HepG2 (cell line): Measurements from ENCODE around the gene SMCHD1. TPM values are rescaled to one million over a fixed set of nuclear protein-coding genes. Genes with fewer than 3 reads are reported as not detected.
A peak's percentile ranks its signal among the peaks of the same experiment; 100 is the strongest.

ENCODE experiments used
- ARID5B ChIP-seq: IDR thresholded peaks from 2 replicates; pipeline ENCODE4 v1.4.0; 2020; ENCODE audit warnings: mild to moderate bottlenecking, missing genetic modification reagents
- CSRNP2 ChIP-seq: sonication (generic); formaldehyde crosslinking; conservative IDR thresholded peaks from 2 replicates; pipeline ENCODE4 v1.8.0; 2022; ENCODE audit warnings: low read depth, missing genetic modification reagents
- HIVEP1 ChIP-seq: sonication (generic); formaldehyde crosslinking; IDR thresholded peaks from 2 replicates; pipeline ENCODE4 v1.4.0; 2020; ENCODE audit warnings: mild to moderate bottlenecking, missing genetic modification reagents
- IRX3 ChIP-seq: sonication (generic); formaldehyde crosslinking; IDR thresholded peaks from 2 replicates; pipeline ENCODE4 v1.8.1; 2023; ENCODE audit warnings: mild to moderate bottlenecking, low read depth, missing genetic modification reagents, borderline replicate concordance
- MAFK ChIP-seq, 2 experiments: IDR thresholded peaks in 1 of 2; conservative IDR thresholded peaks in 1 of 2; 2 replicates each; pipeline ENCODE4 v1.6.1; 2011; ENCODE audit warnings: improper control_type of control experiment in 2 of 2, low read length in 2 of 2
- MAZ ChIP-seq, 2 experiments: sonication (generic) in 1 of 2; formaldehyde crosslinking in 1 of 2; IDR thresholded peaks; 2 replicates each; pipeline versions ENCODE4 v1.5.0 to v1.6.1; 2012 to 2020; ENCODE audit warnings: low read depth in 2 of 2, mild to moderate bottlenecking in 2 of 2, borderline replicate concordance in 1 of 2, improper control_type of control experiment in 1 of 2, low read length in 1 of 2, missing genetic modification reagents in 1 of 2, moderate library complexity in 1 of 2
- MED1 ChIP-seq: sonication (generic); formaldehyde crosslinking; IDR thresholded peaks from 2 replicates; pipeline ENCODE4 v1.4.0; 2020; ENCODE audit warnings: missing genetic modification reagents
- NFE2L1 ChIP-seq: sonication (generic); formaldehyde crosslinking; IDR thresholded peaks from 2 replicates; pipeline ENCODE4 v1.4.0; 2020; ENCODE audit warnings: missing genetic modification reagents, mild to moderate bottlenecking, borderline replicate concordance
- NR2F6 ChIP-seq, 2 experiments: IDR thresholded peaks; 2 replicates each; pipeline ENCODE4 v1.6.1; 2016; ENCODE audit warnings: antibody characterized with exemption in 1 of 2, mild to moderate bottlenecking in 1 of 2
- POLR2A ChIP-seq, 2 experiments: IDR thresholded peaks; 2 replicates each; pipeline ENCODE4 v1.6.1; 2011; ENCODE audit warnings: low read depth in 2 of 2, low read length in 2 of 2, mild to moderate bottlenecking in 1 of 2, moderate library complexity in 1 of 2; ENCODE audit not compliant: insufficient read depth in 1 of 2
- PRDM10 ChIP-seq: sonication (generic); formaldehyde crosslinking; IDR thresholded peaks from 2 replicates; pipeline ENCODE4 v1.4.0; 2020; ENCODE audit warnings: low read depth, missing genetic modification reagents
- TFDP2 ChIP-seq: sonication (generic); formaldehyde crosslinking; IDR thresholded peaks from 2 replicates; pipeline ENCODE4 v1.4.0; 2020; ENCODE audit warnings: missing genetic modification reagents
- YEATS4 ChIP-seq: sonication (generic); formaldehyde crosslinking; IDR thresholded peaks from 2 replicates; pipeline ENCODE4 v1.4.0; 2020; ENCODE audit warnings: missing genetic modification reagents, borderline replicate concordance
- ZBTB37 ChIP-seq: sonication (generic); formaldehyde crosslinking; IDR thresholded peaks from 2 replicates; pipeline ENCODE4 v1.4.0; 2020; ENCODE audit warnings: mild to moderate bottlenecking, missing genetic modification reagents
- ZNF24 ChIP-seq: fragments of 450-650 bp; IDR thresholded peaks from 2 replicates; pipeline ENCODE4 v1.6.1; 2017; ENCODE audit warnings: antibody characterized with exemption, mild to moderate bottlenecking
- ZNF383 ChIP-seq: sonication (generic); formaldehyde crosslinking; IDR thresholded peaks from 2 replicates; pipeline ENCODE4 v1.4.0; 2020; ENCODE audit warnings: missing genetic modification reagents, mild to moderate bottlenecking, borderline replicate concordance
- polyA plus RNA-seq, 8 experiments: library from polyadenylated mRNA; depleted of rRNA in 3 of 8; stranded (reverse) in 7 of 8; unstranded in 1 of 8; fragments of >200 nt; fragmentation: Illumina TruSeq in 4 of 8; extraction: Trizol in 4 of 8; gene quantifications; 2 replicates each; pipeline versions ENCODE4 v1.2.1 to v1.2.3, GENCODE V29; 2011 to 2016; ENCODE audit warnings: low read depth in 4 of 8, missing spikeins in 1 of 8, mixed read lengths in 1 of 8; ENCODE audit not compliant: insufficient read depth in 1 of 8
- total RNA-seq, 5 experiments: library from RNA; depleted of rRNA; stranded (reverse); fragments of >200 nt; fragmentation: Illumina TruSeq; extraction: Trizol; gene quantifications; 2 replicates each; pipeline ENCODE4 v1.2.3, GENCODE V29; 2016; ENCODE audit warnings: low read depth in 1 of 5

The SMCHD1 gene
- total and polyA plus RNA-seq, 2 of the 13 experiments (the other 11 are each of a cell fraction or from before 2014, with no cell fraction given) = 21.4 to 93.6 TPM

- TF ChIP-seq ARID5B (CRISPR knock-in tag) (no peak), TFDP2 (CRISPR knock-in tag) (no peak), MAFK (conservative IDR thresholded peaks at IDR 0.05 in 1 of 2, IDR thresholded peaks at IDR 0.05 in 1 of 2; ENCODE audit: low read length in 2 of 2) (no peak), NR2F6 (IDR thresholded peaks at IDR 0.05) (no peak), NR2F6 (CRISPR knock-in tag; IDR thresholded peaks at IDR 0.05) (no peak), CSRNP2 (no peak), POLR2A (IDR thresholded peaks at IDR 0.05; ENCODE audit: insufficient read depth in 1 of 2, low read depth in 2 of 2, low read length in 2 of 2) (no peak), YEATS4 (CRISPR knock-in tag) (no peak), PRDM10 (CRISPR knock-in tag) (no peak), ZBTB37 (no peak), MAZ (IDR thresholded peaks at IDR 0.05; ENCODE audit: borderline replicate concordance, low read depth, low read length) (no peak), MAZ (CRISPR knock-in tag; IDR thresholded peaks at IDR 0.05; ENCODE audit: low read depth) (0 out of 2 replicates have a peak, but pooled peaks have one; percentile 31), ZNF383 (CRISPR knock-in tag) (no peak), ZNF24 (no peak), IRX3 (CRISPR knock-in tag) (no peak), MED1 (no peak), NFE2L1 (no peak), HIVEP1 (CRISPR knock-in tag) (peak; percentile 63; the same call in 1 of the 2 replicates)
Measured at GRCh38 chr18:2656237-2656980, 883 bp downstream of the SMCHD1 start (continued).
